DOHH2 (cell line): ENCODE measurements around the gene PRKCE.

Source experiments
- EZH2phosphoT487 ChIP-seq: fragments of 200-600 bp; sonication (generic); IDR thresholded peaks from 2 replicates; pipeline ENCODE4 v1.6.1; 2017; ENCODE audit warnings: borderline replicate concordance, mild to moderate bottlenecking, antibody characterized with exemption, low read length, moderate library complexity, mixed read lengths
- TF ChIP-seq, protein P1 (sequence below): fragments of 200-600 bp; sonication (generic); IDR thresholded peaks from one replicate; pipeline ENCODE4 v1.5.1; 2014; ENCODE audit warnings: antibody characterized with exemption, mild to moderate bottlenecking, low read depth, low read length; ENCODE audit not compliant: poor library complexity, severe bottlenecking

DNA sequence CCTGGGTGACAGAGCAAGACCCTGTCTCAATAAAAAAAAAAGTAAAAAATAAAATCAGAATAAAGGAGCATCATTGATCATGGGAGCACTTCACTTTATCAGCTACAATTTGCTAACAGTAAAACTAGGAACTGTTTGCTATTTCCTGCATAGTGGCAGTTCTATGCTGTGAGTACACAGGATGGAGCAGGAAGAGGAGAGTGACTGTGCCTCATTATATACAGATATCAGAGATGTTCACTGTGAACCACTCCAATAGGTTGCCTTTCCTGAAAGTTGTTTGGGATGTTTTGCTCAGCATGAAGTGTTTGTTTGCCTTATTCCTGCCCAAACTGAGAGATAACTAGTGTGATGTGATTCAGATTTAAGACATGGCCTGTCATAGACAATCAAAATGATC lies 494.4 kb downstream of the PRKCE start:
- TF ChIP-seq, protein P1, sequence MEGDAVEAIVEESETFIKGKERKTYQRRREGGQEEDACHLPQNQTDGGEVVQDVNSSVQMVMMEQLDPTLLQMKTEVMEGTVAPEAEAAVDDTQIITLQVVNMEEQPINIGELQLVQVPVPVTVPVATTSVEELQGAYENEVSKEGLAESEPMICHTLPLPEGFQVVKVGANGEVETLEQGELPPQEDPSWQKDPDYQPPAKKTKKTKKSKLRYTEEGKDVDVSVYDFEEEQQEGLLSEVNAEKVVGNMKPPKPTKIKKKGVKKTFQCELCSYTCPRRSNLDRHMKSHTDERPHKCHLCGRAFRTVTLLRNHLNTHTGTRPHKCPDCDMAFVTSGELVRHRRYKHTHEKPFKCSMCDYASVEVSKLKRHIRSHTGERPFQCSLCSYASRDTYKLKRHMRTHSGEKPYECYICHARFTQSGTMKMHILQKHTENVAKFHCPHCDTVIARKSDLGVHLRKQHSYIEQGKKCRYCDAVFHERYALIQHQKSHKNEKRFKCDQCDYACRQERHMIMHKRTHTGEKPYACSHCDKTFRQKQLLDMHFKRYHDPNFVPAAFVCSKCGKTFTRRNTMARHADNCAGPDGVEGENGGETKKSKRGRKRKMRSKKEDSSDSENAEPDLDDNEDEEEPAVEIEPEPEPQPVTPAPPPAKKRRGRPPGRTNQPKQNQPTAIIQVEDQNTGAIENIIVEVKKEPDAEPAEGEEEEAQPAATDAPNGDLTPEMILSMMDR, result no peak
- TF ChIP-seq EZH2phosphoT487, result no peak
